Measurements from ENCODE around the gene MSMB. TPM values are rescaled to one million over a fixed set of nuclear protein-coding genes. Genes with fewer than 3 reads are reported as not detected.

The MSMB gene
- total RNA-seq, 1 donor from 2014 or later = not detected

DNA sequence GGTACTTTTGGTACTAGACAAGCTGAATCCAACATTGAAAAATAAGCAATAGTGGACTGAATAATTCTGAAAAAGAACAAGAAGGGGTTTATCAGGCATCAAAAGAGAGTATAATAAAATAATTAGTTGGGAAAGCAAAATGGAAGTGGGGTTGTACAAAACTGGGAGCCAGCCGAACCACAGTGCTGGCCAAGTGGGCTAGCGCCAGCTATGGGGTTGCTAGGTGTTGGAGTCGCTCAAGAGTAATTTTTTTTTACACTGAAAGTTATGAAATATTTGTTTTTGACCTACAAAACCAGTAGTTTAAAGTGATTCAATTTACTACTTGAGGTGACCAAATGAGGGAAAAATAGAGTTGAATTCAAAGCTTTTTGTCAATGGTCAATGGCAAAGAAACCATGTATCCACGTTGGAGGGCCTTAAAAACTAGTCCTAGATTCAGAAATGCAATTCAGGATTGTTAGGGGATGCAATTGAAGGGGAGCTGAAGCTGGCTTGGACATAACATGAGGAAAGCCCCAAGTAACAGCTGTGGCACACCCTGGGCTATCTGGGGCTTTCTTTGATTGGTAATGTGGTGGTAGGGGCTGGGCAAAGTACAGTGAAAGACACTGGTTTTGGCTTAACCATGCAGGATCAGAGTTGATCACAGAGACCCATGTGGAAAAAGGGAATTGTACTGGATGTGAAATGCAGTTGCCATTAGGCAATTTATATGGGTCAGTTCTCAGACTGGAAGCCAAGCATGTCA is 28.3 kb upstream of the MSMB start:
- peaks cover 7% of the 10 kb centered on the region for H3K4me1 Mint-ChIP-seq
- DNase-seq (no peak), ATAC-seq (ENCODE audit: low read depth) (no peak)
- H3K27me3 Mint-ChIP-seq = no peaks in the 10 kb centered on the region
- no peak overlapping the region for H3K4me3 Mint-ChIP-seq
- ChIA-PET POLR2A (no interaction called here), CTCF (no interaction called here)
- no peaks in the 10 kb centered on the region for H3K36me3 Mint-ChIP-seq (ENCODE audit: low read depth)
- H3K9me3 Mint-ChIP-seq = no peaks in the 10 kb centered on the region
- TF ChIP-seq, protein P1, sequence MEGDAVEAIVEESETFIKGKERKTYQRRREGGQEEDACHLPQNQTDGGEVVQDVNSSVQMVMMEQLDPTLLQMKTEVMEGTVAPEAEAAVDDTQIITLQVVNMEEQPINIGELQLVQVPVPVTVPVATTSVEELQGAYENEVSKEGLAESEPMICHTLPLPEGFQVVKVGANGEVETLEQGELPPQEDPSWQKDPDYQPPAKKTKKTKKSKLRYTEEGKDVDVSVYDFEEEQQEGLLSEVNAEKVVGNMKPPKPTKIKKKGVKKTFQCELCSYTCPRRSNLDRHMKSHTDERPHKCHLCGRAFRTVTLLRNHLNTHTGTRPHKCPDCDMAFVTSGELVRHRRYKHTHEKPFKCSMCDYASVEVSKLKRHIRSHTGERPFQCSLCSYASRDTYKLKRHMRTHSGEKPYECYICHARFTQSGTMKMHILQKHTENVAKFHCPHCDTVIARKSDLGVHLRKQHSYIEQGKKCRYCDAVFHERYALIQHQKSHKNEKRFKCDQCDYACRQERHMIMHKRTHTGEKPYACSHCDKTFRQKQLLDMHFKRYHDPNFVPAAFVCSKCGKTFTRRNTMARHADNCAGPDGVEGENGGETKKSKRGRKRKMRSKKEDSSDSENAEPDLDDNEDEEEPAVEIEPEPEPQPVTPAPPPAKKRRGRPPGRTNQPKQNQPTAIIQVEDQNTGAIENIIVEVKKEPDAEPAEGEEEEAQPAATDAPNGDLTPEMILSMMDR (IDR thresholded peaks at IDR 0.05) = no peak
- intact Hi-C loops (cut with micrococcal nuclease) = no loop called here
- no peak overlapping the region for H3K27ac Mint-ChIP-seq

DNA sequence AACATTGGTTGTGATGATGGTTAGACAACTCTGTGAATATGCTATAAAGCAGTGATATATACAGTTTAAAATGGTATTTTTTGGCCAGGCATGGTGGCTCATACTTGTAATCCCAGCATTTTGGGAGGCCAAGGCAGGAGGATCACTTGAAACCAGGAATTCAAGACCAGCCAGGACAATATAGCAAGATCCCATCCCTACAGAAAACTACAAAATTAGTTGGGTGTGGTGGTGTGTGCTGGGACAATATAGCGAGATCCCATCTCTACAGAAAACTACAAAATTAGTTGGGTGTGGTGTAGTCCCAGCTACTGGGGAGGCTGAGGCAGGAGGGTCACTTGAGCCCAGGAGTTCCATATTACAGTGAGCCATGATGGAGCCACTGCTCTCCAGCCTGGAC is 27.5 kb upstream of the MSMB start:
- no peaks in the 10 kb centered on the region for H3K27me3 Mint-ChIP-seq
- H3K27ac Mint-ChIP-seq = no peak overlapping the region
- no peak for ATAC-seq (ENCODE audit: low read depth)
- ChIA-PET POLR2A (no interaction called here), CTCF (no interaction called here)
- H3K9me3 Mint-ChIP-seq = no peaks in the 10 kb centered on the region
- H3K36me3 Mint-ChIP-seq (ENCODE audit: low read depth) = no peaks in the 10 kb centered on the region
- TF ChIP-seq, protein P1 (IDR thresholded peaks at IDR 0.05) = no peak
- no peak for DNase-seq
- intact Hi-C loops (cut with micrococcal nuclease) = no loop called here
- peaks cover 7% of the 10 kb centered on the region for H3K4me1 Mint-ChIP-seq
- no peak overlapping the region for H3K4me3 Mint-ChIP-seq

DNA sequence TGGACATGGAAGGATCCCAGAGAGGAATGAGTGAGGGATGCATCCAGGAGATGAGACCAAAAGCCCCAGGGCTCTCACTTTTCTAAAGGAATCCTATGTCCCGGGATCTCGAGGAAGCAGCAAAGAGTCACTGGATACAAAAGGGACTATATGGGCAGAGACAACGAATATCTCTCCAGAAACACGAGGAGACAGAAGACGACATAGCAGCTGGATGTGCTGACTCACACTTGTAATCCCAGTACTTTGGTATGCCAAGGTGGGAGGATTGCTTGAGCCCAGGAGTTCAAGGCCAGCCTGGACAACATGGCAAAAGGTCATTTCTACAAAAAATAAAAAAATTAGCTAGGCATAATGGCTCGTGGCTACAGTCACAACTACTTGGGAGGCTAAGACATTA is 24.7 kb upstream of the MSMB start:
- Mint-ChIP-seq H3K27ac (no peak overlapping the region), H3K4me1 (no peaks in the 10 kb centered on the region), H3K27me3 (no peaks in the 10 kb centered on the region), H3K4me3 (no peak overlapping the region), H3K9me3 (no peaks in the 10 kb centered on the region), H3K36me3 (ENCODE audit: low read depth) (no peaks in the 10 kb centered on the region)
- intact Hi-C loops (cut with micrococcal nuclease) = no loop called here
- TF ChIP-seq, protein P1 (IDR thresholded peaks at IDR 0.05) = no peak
- CTCF ChIA-PET = no interaction called here
- no peak for ATAC-seq (ENCODE audit: low read depth)
- no peak for DNase-seq
- POLR2A ChIA-PET = no interaction called here

DNA sequence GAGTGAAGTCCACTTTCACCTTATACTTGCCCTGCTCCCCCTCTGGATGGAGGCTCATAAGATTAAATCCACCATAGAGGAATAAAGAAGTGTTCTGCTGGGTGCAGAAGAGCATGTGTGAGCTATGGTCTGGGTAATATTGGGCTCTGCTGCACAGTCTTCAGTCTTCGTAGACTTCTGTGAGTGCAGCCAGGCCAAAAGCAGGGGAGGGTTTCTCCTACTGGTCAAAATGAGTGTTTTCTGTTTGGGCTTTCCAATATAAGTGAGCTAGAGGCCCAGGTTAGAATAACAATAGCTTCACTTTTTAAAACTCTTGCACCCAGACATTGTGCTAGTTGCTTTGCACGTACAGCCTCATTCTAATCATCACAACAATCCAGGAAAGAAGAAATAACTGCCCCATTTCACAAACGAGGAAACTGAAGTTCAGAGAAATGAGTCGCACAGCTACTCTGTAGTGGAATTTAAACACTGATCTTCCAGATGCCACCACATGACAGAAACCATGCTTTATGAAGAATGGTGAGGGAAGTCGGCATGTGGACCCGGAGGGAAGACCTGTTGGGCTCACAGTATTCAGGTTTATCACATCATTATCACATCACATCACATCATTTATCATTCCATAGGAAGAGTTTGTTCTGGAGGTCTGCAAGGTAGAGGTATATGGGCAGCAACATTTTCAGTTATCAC is 23.8 kb upstream of the MSMB start:
- POLR2A ChIA-PET = no interaction called here

DNA sequence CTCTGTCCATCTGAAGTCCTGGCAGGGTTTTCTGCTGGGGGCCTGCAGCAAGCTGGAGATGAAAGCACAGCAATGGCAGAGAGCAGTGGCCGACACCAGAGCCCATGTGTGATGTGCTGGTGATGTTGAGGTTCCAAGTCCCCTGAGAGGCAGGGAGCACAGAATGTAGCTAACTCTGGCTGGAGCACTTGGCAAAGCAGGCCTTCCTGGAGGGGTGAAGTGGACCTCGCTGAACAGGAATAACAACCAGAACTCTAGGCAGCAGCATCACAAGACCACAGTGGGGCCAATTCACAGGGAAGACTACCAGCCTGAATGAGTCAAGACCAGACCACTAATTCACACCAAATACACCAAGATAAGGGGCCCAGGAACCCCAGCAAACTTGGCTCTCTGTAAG is 22.8 kb upstream of the MSMB start:
- CTCF ChIA-PET = no interaction called here
- no peaks in the 10 kb centered on the region for H3K4me1 Mint-ChIP-seq
- intact Hi-C loops (cut with micrococcal nuclease) = no loop called here
- TF ChIP-seq, protein P1 (IDR thresholded peaks at IDR 0.05) = no peak
- DNase-seq (no peak), ATAC-seq (ENCODE audit: low read depth) (no peak)
- H3K4me3 Mint-ChIP-seq = no peak overlapping the region
- no peak overlapping the region for H3K27ac Mint-ChIP-seq
- POLR2A ChIA-PET = no interaction called here
- no peaks in the 10 kb centered on the region for H3K36me3 Mint-ChIP-seq (ENCODE audit: low read depth)
- H3K27me3 Mint-ChIP-seq = no peaks in the 10 kb centered on the region
- H3K9me3 Mint-ChIP-seq = no peaks in the 10 kb centered on the region

More for the DNA sequence above, 23.8 kb upstream of the MSMB start:
- no peak overlapping the region for H3K4me3 Mint-ChIP-seq
- intact Hi-C loops (cut with micrococcal nuclease) = no loop called here
- DNase-seq (no peak), ATAC-seq (ENCODE audit: low read depth) (no peak)
- H3K27ac Mint-ChIP-seq = no peak overlapping the region
- H3K4me1 Mint-ChIP-seq = no peaks in the 10 kb centered on the region
- CTCF ChIA-PET = no interaction called here
- no peaks in the 10 kb centered on the region for H3K9me3 Mint-ChIP-seq
- H3K27me3 Mint-ChIP-seq = no peaks in the 10 kb centered on the region
- no peaks in the 10 kb centered on the region for H3K36me3 Mint-ChIP-seq (ENCODE audit: low read depth)
- TF ChIP-seq, protein P1 (IDR thresholded peaks at IDR 0.05) = no peak
